A549 (cell line): ENCODE results near the gene MRPL9.

Source experiments
- POLR2A ChIP-seq: IDR thresholded peaks from 2 replicates; pipeline ENCODE4 v1.6.1; 2012; ENCODE audit warnings: mild to moderate bottlenecking, low read length
- POLR2AphosphoS2 ChIP-seq: conservative IDR thresholded peaks from 2 replicates; pipeline ENCODE4 v1.6.1; 2012; ENCODE audit warnings: low read length, improper control_type of control experiment, inconsistent platforms
- TF ChIP-seq, protein P1 (sequence below): fragments of 200-600 bp; sonication (generic); IDR thresholded peaks from 2 replicates; pipeline ENCODE4 v1.6.1; 2016; ENCODE audit warnings: antibody characterized with exemption, mild to moderate bottlenecking, moderate library complexity
- TF ChIP-seq, protein P2 (sequence below): fragments of >200 bp; sonication (Bioruptor Twin); formaldehyde crosslinking; IDR thresholded peaks from 3 replicates; pipeline ENCODE4 v1.5.1; 2016

- TF ChIP-seq, protein P1, sequence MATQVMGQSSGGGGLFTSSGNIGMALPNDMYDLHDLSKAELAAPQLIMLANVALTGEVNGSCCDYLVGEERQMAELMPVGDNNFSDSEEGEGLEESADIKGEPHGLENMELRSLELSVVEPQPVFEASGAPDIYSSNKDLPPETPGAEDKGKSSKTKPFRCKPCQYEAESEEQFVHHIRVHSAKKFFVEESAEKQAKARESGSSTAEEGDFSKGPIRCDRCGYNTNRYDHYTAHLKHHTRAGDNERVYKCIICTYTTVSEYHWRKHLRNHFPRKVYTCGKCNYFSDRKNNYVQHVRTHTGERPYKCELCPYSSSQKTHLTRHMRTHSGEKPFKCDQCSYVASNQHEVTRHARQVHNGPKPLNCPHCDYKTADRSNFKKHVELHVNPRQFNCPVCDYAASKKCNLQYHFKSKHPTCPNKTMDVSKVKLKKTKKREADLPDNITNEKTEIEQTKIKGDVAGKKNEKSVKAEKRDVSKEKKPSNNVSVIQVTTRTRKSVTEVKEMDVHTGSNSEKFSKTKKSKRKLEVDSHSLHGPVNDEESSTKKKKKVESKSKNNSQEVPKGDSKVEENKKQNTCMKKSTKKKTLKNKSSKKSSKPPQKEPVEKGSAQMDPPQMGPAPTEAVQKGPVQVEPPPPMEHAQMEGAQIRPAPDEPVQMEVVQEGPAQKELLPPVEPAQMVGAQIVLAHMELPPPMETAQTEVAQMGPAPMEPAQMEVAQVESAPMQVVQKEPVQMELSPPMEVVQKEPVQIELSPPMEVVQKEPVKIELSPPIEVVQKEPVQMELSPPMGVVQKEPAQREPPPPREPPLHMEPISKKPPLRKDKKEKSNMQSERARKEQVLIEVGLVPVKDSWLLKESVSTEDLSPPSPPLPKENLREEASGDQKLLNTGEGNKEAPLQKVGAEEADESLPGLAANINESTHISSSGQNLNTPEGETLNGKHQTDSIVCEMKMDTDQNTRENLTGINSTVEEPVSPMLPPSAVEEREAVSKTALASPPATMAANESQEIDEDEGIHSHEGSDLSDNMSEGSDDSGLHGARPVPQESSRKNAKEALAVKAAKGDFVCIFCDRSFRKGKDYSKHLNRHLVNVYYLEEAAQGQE, result no peak
- no peak for TF ChIP-seq POLR2A
- no peak for TF ChIP-seq POLR2AphosphoS2
- TF ChIP-seq, protein P2, sequence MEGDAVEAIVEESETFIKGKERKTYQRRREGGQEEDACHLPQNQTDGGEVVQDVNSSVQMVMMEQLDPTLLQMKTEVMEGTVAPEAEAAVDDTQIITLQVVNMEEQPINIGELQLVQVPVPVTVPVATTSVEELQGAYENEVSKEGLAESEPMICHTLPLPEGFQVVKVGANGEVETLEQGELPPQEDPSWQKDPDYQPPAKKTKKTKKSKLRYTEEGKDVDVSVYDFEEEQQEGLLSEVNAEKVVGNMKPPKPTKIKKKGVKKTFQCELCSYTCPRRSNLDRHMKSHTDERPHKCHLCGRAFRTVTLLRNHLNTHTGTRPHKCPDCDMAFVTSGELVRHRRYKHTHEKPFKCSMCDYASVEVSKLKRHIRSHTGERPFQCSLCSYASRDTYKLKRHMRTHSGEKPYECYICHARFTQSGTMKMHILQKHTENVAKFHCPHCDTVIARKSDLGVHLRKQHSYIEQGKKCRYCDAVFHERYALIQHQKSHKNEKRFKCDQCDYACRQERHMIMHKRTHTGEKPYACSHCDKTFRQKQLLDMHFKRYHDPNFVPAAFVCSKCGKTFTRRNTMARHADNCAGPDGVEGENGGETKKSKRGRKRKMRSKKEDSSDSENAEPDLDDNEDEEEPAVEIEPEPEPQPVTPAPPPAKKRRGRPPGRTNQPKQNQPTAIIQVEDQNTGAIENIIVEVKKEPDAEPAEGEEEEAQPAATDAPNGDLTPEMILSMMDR, result no peak
Measured at GRCh38 chr1:151773702-151774101, 10.4 kb upstream of the MRPL9 start.
